SKM-1 (cell line): ENCODE results near the gene TMEM229A.
"Not testable (repeated sequence)": the region's sequence is repeated elsewhere in the genome, so short reads cannot be mapped to it uniquely, and the experiment has no call there.

Experiments used
- DNase-seq: peaks from one replicate; lab custom pipeline; 2025; ENCODE audit not compliant: unreplicated experiment; lab: John Stamatoyannopoulos, UW

TMEM229A gene

DNA sequence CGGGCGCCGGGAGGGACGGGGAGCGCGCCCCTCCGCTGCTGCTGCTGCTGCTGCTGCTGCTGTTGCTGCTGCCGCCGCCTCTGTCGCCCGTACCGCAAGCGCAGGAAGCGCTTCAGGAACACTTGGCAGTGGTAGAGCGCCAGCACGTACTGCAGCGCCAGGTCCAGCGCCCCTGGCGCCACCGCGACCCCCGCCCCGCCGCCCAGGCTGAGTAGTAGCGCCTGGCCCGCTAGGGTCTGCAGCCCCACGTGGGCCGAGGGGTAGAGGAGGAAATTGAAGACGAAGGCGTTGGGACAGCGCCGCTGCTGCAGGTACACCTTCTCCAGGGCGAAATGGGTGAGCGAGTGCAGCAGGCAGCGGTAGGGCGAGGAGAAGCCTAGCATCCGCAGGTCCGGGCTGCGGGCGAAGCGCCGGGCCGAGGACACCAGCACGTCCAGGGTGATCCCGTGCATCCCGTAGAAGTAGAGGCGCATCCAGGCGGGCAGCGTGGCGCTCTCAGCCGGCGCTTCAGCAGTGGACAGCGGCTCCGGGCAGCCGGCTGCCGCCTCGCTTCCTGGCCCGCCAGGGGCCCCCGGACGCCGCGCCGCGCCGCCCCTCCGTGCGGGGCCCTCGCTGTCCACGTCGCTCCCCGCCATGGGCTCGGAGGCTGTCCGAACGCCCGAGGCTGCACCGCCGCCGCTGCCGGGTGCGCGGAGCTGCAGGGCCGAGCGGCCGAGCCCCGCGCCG lies at the start of gene TMEM229A:
TMEM229A (minus strand) TSS at position 699 of the 726 bp plus-strand sequence; CDS start at position 635, 64 bp downstream.
- no peak for DNase-seq

GRCh38 chr7:124082234-124082633 lies 49.4 kb upstream of the TMEM229A start:
- not testable (repeated sequence) for DNase-seq

DNA sequence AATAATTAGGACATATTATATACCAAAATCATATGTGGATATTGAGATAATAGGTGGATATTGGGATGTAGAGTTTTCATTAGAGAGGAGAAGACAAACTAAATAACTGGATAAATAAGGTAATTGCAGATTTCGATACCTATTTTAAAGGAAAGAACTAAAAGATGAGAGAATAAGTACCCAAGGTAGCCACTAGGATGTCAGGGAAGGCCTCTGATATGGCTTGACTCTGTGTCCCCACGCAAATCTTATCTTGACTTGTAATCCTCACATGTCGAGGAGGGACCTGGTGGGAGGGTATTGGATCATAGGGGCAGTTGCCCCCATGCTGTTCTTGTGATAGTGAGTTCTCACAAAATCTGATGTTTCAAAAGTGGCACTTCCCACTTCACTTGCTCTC lies 44.7 kb upstream of the TMEM229A start:
- DNase-seq = no peak

DNA sequence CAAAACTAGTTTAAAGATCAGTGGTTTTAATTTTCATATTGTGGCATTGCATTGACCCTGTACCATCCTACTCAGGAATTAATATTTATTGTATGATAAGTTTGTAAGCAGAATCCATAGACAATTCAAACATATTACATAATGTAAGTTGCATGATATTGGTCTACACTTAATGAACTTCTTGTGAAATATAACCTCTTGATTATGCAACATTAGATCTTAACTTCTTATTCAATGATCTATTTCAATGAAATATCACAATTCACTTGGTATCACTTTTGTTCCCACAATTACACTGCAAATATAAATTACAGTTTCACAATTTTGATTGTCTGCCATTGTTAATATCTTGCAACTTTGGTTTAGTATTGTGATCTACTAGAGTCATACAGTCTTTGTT lies 44.0 kb upstream of the TMEM229A start:
- DNase-seq = no peak

DNA sequence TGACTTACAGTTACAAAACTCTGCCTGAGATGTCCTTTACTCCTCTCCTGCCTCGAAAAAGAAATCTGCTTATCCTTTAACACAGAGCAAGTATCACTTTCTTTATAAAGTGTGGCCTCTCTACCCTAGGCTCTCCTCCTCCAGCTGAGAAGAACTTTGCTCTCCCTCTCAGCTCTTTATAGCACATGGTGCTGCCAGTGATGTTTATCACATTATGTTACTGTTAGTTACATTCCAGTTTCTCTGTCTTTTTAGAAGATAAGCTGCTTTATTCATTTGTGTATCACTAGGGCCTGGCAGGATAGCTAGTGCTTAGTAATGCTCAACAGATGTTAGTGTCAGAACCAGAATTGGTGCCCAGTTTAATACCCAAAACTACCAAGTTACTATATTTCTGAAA lies 41.1 kb upstream of the TMEM229A start:
- no peak for DNase-seq

- no peak for DNase-seq
These were observed 40.4 kb upstream of the TMEM229A start for GRCh38 chr7:124073310-124073645.

DNA sequence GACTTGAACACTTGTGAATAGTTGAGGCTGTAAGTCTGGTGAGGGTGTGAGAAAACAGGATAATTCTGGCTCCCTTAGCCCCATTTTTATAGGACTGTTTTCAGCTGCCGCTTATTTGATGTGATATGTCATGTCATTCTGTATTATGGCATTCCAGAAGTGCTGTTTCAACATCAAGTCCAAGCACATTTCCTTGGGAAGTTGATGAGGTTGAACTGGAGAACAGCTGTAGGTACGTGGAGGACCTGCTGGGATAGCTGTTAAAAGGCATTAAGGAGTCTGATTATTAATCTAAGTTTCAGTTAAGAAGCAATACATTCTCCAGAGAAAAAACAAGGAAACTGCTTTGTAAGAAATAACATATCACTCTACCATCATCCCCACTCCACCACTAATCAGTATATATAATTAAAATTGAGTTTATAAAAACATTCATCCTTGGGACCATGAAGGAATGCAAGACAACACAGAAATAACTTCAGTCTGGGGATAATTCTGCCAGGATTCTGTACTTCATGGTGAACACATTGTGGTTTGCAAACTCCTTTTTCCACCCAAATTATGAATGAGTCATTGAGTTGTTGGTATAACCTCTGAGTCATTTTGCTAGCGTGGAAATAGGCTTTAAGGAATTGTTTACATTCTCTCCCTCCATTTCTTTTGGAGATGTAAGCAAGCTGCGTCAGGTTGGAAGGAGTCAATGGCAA lies 39.9 kb upstream of the TMEM229A start:
- DNase-seq = no peak

DNA sequence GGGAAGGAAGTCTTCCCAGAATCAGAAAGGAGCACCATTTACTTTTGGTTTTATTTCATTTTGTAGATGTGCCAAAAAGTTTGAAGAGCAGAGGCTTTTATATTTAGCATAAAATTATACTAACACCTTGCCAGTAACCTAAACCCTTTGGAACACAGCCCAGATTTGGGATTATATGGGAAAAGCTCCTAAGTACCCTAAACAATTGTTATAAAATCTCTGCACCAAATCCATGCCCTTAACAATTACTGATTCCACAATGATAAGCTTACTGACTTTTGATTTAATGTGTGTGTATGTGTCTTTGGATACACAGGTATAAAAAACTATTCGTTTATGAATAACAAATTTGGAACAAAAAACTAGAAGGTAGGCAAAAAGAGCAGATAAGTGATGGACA lies 39.0 kb upstream of the TMEM229A start:
- DNase-seq = no peak

- DNase-seq = no peak
These were observed 29.3 kb upstream of the TMEM229A start for GRCh38 chr7:124062171-124062570.

DNA sequence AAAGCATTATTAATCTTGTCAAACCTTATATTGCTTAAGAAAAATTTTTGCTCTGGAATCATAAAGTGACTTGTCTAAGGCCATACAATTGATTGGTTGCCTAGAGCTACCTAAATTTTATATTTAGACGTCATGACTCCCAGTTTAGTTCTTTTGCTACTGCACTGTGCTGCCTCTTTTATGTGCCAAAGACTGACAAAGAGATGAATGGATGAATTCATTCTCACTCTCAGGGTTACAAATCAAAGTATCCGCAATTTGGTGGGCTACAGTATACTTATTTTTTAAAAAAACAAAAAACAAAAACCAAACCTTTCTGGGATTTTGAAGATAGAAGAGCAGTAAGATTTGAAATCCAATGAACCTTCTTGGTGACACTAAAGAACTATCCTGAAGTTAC lies 27.7 kb upstream of the TMEM229A start:
- no peak for DNase-seq

DNA sequence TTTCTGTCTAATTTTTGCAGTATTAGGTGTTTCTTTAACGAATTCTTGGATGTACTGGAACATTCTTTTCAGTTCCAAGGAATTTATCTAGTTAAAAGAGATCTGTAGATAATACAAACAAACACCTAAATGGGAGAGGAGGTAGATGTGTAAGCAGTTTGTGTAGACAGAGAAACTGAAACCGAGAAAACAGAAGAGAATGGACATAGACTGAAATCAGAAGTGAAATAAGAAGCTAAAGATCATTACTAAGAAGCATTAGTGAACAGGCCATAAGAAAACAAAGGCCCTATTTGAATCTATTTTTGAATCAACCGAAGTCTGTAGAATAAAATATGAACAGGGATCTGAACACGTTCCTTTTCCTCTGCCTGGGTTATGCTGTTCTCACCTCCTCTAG lies 26.5 kb upstream of the TMEM229A start:
- no peak for DNase-seq

- DNase-seq = no peak
These were observed 25.6 kb upstream of the TMEM229A start for GRCh38 chr7:124058515-124058914.

DNA sequence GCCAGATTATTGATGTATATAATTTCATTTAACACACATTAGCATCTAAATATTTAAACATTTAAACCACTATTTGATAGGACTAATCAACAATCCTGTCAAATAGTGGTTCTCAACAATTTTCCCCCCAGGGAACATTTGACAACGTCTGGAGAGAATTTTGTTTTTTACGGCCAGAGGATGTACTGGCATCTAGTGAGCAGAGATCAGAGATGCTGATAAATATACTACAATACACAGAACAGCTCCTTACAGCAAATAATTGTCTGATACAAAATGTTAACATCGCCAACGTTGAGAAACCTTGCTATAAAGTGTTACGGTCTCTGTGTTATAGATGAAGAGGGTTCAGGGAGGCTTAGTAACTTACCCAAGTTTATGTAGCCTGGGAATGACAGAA lies 25.0 kb upstream of the TMEM229A start:
- no peak for DNase-seq

GRCh38 chr7:124056234-124056633 lies 23.4 kb upstream of the TMEM229A start:
- DNase-seq = no peak

DNA sequence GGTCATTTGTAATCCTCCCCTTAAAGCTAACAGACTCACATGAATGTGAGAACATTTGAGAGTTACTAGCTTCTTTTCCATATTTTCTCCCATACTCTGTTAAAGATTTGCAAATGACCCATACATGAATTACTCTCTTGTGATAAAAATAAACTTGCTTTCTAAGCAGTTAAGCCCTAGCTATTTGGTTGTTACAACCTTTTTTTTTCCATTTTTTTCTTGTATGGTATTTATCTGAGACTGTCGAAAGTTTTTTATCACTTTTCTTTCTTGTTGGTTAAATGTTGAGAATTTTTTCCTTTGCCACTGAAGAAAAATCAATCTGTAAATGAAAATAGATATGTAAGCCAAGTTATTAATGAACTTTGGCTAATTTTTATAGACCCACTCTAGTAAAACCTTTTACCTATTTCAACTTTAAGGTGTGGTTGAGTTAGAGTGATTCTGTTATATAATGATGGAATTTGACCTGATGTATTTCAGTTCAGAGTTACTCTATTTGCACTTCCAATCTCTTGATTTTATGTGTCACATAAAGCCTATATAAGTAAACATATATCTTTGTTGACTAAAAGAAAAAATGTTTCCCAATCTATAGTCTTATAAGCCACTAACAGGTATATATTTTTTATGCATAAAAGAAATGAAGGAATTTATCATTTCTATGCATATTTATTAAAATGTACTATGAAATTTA lies 19.0 kb upstream of the TMEM229A start:
- DNase-seq = no peak

DNA sequence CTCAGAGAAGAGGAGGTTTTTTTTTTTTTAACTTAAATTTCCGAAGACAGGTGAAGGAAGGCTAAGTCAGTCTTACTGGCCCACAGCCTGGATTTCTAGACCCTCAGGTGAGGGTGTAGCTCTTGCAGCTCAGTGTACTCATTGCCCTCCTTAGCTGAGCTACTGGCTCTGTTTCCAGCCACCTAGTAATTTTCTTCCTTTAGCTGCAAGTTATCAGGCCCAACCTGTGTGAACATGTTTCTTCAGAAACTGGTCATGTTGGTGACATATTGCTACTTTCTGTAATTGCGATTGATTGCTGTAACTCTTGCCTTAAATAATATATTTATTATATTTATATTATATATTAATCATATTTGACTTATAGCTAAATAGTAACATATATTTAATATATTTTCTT lies 10.0 kb upstream of the TMEM229A start:
- DNase-seq = no peak

DNA sequence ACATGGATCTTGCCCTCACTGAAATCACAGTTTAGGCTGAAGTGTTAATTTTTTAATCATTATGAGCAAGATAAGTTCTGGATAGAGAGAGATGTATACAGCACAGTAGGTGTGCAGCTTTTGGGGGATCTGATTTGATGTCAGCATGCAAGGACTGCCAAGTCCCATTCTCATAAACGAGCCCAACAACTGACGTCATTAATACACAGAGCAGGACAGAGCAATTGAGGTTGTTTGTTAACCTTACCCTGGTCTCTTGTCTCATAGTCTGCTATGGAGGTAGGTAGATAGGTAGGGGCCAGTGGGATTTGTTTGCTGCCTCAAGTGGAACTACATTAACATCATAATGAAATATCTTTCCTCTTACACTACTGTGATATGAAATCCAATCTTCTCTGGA lies 8.6 kb upstream of the TMEM229A start:
- DNase-seq = no peak

DNA sequence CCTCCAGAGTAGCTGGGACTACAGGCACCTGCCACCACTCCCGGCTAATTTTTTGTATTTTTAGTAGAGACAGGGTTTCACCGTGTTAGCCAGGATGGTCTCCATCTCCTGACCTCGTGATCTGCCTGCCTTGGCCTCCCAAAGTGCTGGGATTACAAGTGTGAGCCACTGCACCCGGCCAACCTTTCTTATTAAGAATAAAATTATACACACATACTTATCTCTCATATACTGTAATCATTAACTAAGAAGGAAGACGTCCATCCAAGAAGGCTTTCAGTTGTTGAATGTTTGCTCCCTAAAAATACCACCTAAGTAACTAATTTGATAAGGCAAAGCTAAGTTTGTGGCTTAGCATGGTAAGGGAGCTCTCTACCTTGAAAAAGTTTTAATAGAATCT lies 5.0 kb upstream of the TMEM229A start:
- not testable (repeated sequence) for DNase-seq

GRCh38 chr7:124035706-124036105 lies 2.8 kb upstream of the TMEM229A start:
- DNase-seq = no peak

GRCh38 chr7:124034754-124035100 lies 1.9 kb upstream of the TMEM229A start:
- DNase-seq = no peak

GRCh38 chr7:124033807-124034753 lies 1.2 kb upstream of the TMEM229A start:
- no peak for DNase-seq
